A549 (cell line): Measurements from ENCODE around the gene IGFL2.

Source experiments
- EHMT2 ChIP-seq: fragments of 200-600 bp; sonication (generic); IDR thresholded peaks from 2 replicates; pipeline ENCODE4 v1.6.1; 2016; ENCODE audit warnings: antibody characterized with exemption, low read depth, mild to moderate bottlenecking, moderate library complexity
- EP300 ChIP-seq, 2 experiments: fragments of >200 bp; sonication (Bioruptor Twin); formaldehyde crosslinking; IDR thresholded peaks; 2 replicates in 1 of 2; 3 replicates in 1 of 2; pipeline ENCODE4 v1.6.1; 2016 to 2017
- JUN ChIP-seq, 2 experiments: fragments of >200 bp; sonication (Bioruptor Twin); formaldehyde crosslinking; IDR thresholded peaks; 2 replicates in 1 of 2; 3 replicates in 1 of 2; pipeline ENCODE4 v1.6.1; 2016 to 2017
- MAFK ChIP-seq: fragments of 450-650 bp; IDR thresholded peaks from 2 replicates; pipeline ENCODE4 v1.6.1; 2014; ENCODE audit not compliant: partially characterized antibody
- NR3C1 ChIP-seq: fragments of >200 bp; sonication (Bioruptor Twin); formaldehyde crosslinking; IDR thresholded peaks from 3 replicates; pipeline ENCODE4 v1.6.1; 2017
- PHF8 ChIP-seq: fragments of 200-600 bp; sonication (generic); IDR thresholded peaks from 2 replicates; pipeline ENCODE4 v1.6.1; 2016; ENCODE audit warnings: low read depth, mild to moderate bottlenecking, antibody characterized with exemption, moderate library complexity, borderline replicate concordance
- POLR2A ChIP-seq: IDR thresholded peaks from 2 replicates; pipeline ENCODE4 v1.6.1; 2012; ENCODE audit warnings: mild to moderate bottlenecking, low read length
- TF ChIP-seq, protein P1 (sequence below): fragments of >200 bp; sonication (Bioruptor Twin); formaldehyde crosslinking; IDR thresholded peaks from 3 replicates; pipeline ENCODE4 v1.5.1; 2016

DNA sequence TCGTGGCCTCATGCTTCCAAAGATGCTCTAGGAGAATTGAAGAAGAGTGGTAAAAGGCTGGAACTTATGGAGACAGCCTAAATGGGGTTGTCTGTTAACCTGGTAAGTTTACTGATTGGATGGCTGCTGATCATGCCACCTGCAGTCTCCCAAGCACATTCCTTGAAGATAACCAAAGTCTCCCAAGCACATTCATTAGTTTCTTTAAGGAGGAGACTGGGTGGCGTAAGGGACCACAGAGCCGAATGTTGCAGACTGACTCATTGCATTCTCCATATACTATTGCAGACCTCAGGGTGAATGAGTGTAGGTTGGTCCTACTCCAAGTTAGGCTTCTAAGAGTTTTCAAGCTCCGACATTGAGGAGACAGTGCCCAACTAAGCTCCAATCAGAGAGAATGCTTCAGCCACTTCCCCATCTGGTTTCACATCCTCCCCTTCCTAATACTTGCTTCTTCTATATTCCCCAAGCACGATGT is 23.4 kb upstream of the IGFL2 start, which contains the start of gene IGFL3:
- TF ChIP-seq, protein P1, sequence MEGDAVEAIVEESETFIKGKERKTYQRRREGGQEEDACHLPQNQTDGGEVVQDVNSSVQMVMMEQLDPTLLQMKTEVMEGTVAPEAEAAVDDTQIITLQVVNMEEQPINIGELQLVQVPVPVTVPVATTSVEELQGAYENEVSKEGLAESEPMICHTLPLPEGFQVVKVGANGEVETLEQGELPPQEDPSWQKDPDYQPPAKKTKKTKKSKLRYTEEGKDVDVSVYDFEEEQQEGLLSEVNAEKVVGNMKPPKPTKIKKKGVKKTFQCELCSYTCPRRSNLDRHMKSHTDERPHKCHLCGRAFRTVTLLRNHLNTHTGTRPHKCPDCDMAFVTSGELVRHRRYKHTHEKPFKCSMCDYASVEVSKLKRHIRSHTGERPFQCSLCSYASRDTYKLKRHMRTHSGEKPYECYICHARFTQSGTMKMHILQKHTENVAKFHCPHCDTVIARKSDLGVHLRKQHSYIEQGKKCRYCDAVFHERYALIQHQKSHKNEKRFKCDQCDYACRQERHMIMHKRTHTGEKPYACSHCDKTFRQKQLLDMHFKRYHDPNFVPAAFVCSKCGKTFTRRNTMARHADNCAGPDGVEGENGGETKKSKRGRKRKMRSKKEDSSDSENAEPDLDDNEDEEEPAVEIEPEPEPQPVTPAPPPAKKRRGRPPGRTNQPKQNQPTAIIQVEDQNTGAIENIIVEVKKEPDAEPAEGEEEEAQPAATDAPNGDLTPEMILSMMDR: no peak
- TF ChIP-seq MAFK: no peak
- no peak for TF ChIP-seq EP300 (IDR thresholded peaks at IDR 0.05)
- TF ChIP-seq JUN (IDR thresholded peaks at IDR 0.05): no peak
- no peak for TF ChIP-seq PHF8
- no peak for TF ChIP-seq EHMT2
- TF ChIP-seq POLR2A: no peak
- TF ChIP-seq NR3C1: no peak
